Left colon (tissue), 2 donors: ENCODE data around the gene CENPX. TPM values are rescaled to one million over a fixed set of nuclear protein-coding genes. Genes with fewer than 3 reads are reported as not detected.
"Not testable (repeated sequence)": the region's sequence is repeated elsewhere in the genome, so short reads cannot be mapped to it uniquely, and the experiment has no call there.

ENCODE experiments used
- ATAC-seq: fragments of 200-7000 bp; cut with Tn5 transposase; one replicate; pipeline ENCODE4 v1.9.1; 2020; ENCODE audit warnings: mild to moderate bottlenecking, moderate library complexity
- DNase-seq, 2 donors: peaks; one replicate each; pipeline ENCODE4 v3.0.0-alpha.2; 2020
- intact Hi-C, 2 donors: fragments of 100-400 bp; cut with DNase I in 1 of 2; cut with micrococcal nuclease in 1 of 2; formaldehyde crosslinking; loops; one replicate each; pipeline versions ENCODE4 v1.11.2 to v1.14.0; 2022; cut with DNase I, micrococcal nuclease
- total RNA-seq, 2 donors: library from RNA; stranded (reverse); fragmentation: NEBNext Ultra II Directional; extraction: Animal tissue kit (Norgen Biotek cat#: 25700); gene quantifications; one replicate each; pipeline ENCODE4 v1.2.1, GENCODE V29; 2021
- donor health status: DM: no; HTN: no; CAD: no.
- donor health status: DM: yes; HTN: yes; CAD: no.

The CENPX gene
- total RNA-seq, 2 donors from 2014 or later: 83.3 to 127 TPM

GRCh38 chr17:82046903-82047302 lies 24.2 kb upstream of the CENPX start:
- intact Hi-C loops: no loop called here
- DNase-seq: no peak
- no peak for ATAC-seq

GRCh38 chr17:82045936-82046484 lies 23.3 kb upstream of the CENPX start:
- DNase-seq (no peak), ATAC-seq (no peak)
- intact Hi-C loops: no loop called here

GRCh38 chr17:82043507-82043906 lies 20.8 kb upstream of the CENPX start:
- intact Hi-C loops: no loop called here
- DNase-seq (no peak), ATAC-seq (no peak)

- DNase-seq (no peak), ATAC-seq (no peak)
- intact Hi-C loops: no loop called here
These were observed 20.0 kb upstream of the CENPX start for GRCh38 chr17:82042649-82043048.

GRCh38 chr17:82041144-82041814 lies 18.6 kb upstream of the CENPX start:
- no peak for ATAC-seq
- intact Hi-C loops: no loop called here
- DNase-seq: no peak

- intact Hi-C loops: no loop called here
- ATAC-seq (no peak), DNase-seq (no peak)
These were observed 17.1 kb upstream of the CENPX start for GRCh38 chr17:82039695-82040299.

- ATAC-seq, DNase-seq, intact Hi-C loops: not testable (repeated sequence)
These were observed 16.2 kb upstream of the CENPX start for GRCh38 chr17:82038796-82039409.

GRCh38 chr17:82037889-82038195 lies 15.2 kb upstream of the CENPX start:
- no peak for ATAC-seq
- no peak for DNase-seq

GRCh38 chr17:82037092-82037888 lies 14.6 kb upstream of the CENPX start, which contains the start of gene DCXR:
Gene DCXR (minus strand): TSS chr17:82037697. CDS start chr17:82037682, 15 bp downstream.
- DNase-seq: peak; percentile 97 to 98
- ATAC-seq: peak; percentile 92
- intact Hi-C loops: no loop called here

More at GRCh38 chr17:82037889-82038195, 15.2 kb upstream of the CENPX start:
- intact Hi-C loops: no loop called here

GRCh38 chr17:82036634-82037091 lies 14.0 kb upstream of the CENPX start:
- peak; percentile 3 for ATAC-seq
- intact Hi-C loops: no loop called here
- DNase-seq: peak in 1 of 2 donors; percentile 47

GRCh38 chr17:82035956-82036633 lies 13.4 kb upstream of the CENPX start:
- DNase-seq (no peak), ATAC-seq (no peak)
- intact Hi-C loops: no loop called here

- intact Hi-C loops: no loop called here
- DNase-seq: no peak
- ATAC-seq: no peak
These were observed 12.8 kb upstream of the CENPX start for GRCh38 chr17:82035488-82035887.

GRCh38 chr17:82034371-82035011 lies 11.8 kb upstream of the CENPX start:
- ATAC-seq (no peak), DNase-seq (no peak)
- intact Hi-C loops: loop anchor here (5.0 kb wide), 1 partner anchor 118 kb away; no protein-coding TSS in a partner anchor

- DNase-seq: no peak
- intact Hi-C loops: loop anchor here (5.0 kb wide), 1 partner anchor 119 kb away; no protein-coding TSS in a partner anchor
- ATAC-seq: no peak
These were observed 10.8 kb upstream of the CENPX start for GRCh38 chr17:82033359-82034085.

- peak; percentile 80 to 81 for DNase-seq
- intact Hi-C loops: loop anchor here (5.0 kb wide), 1 partner anchor 120 kb away; no protein-coding TSS in a partner anchor
- ATAC-seq: peak; percentile 69
These were observed 9.4 kb upstream of the CENPX start for GRCh38 chr17:82031885-82032627.

- intact Hi-C loops: loop anchor here (5.0 kb wide), 1 partner anchor 121 kb away; no protein-coding TSS in a partner anchor
These were observed 8.7 kb upstream of the CENPX start, which contains the start of gene RAC3 for GRCh38 chr17:82031303-82031884. Gene RAC3 (plus strand): TSS chr17:82031678. CDS start chr17:82031762, 84 bp downstream.

More at GRCh38 chr17:82031303-82031884, 8.7 kb upstream of the CENPX start, which contains the start of gene RAC3:
- ATAC-seq (peak; percentile 25), DNase-seq (no peak)
